Fibroblast of lung (primary cell): ENCODE data around the gene SUMO2.

Experiments
- EZH2 ChIP-seq: IDR thresholded peaks from 2 replicates; pipeline ENCODE4 v1.5.1; 2012; ENCODE audit warnings: low read length, control low read depth, mild to moderate bottlenecking; ENCODE audit errors: missing control alignments
- TF ChIP-seq, protein P1 (sequence below), 2 donors: IDR thresholded peaks in 1 of 2; conservative IDR thresholded peaks in 1 of 2; 1 replicate in 1 of 2; 2 replicates in 1 of 2; pipeline ENCODE4 v1.5.1; 2011 to 2012; ENCODE audit warnings: low read length in 2 of 2, control low read depth in 1 of 2, inconsistent platforms in 1 of 2, low read depth in 1 of 2, mild to moderate bottlenecking in 1 of 2

DNA sequence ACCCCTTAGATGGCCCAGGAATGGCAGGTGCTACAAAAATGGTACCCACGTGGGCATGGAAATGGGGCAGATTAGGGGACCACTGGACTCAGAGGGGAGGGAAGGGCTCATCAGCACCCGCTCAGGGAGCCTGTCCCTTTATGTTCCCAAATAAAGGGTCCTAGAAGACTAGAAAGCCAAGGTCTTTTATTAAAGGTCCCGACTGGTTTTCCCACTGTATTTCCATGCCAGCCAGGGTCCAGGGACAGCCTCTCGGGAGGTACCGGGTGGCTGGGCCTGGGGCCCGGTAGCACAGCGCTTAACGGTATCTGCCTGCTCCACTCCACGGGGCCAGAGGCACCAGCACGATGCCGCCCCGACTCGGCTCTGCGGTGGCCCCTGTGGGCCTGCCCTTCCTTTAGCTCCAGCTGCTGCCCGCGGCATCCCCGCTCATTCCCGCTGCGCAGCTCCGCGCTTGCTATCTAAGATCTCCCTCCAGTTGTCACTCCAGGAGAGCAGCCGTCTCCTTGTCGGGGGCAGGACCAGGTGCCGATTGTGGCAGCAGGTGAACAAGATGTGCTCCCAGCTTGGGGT lies 52.6 kb downstream of the SUMO2 start:
- TF ChIP-seq, protein P1, sequence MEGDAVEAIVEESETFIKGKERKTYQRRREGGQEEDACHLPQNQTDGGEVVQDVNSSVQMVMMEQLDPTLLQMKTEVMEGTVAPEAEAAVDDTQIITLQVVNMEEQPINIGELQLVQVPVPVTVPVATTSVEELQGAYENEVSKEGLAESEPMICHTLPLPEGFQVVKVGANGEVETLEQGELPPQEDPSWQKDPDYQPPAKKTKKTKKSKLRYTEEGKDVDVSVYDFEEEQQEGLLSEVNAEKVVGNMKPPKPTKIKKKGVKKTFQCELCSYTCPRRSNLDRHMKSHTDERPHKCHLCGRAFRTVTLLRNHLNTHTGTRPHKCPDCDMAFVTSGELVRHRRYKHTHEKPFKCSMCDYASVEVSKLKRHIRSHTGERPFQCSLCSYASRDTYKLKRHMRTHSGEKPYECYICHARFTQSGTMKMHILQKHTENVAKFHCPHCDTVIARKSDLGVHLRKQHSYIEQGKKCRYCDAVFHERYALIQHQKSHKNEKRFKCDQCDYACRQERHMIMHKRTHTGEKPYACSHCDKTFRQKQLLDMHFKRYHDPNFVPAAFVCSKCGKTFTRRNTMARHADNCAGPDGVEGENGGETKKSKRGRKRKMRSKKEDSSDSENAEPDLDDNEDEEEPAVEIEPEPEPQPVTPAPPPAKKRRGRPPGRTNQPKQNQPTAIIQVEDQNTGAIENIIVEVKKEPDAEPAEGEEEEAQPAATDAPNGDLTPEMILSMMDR (conservative IDR thresholded peaks at IDR 0.05 in 1 of 2, IDR thresholded peaks at IDR 0.05 in 1 of 2; ENCODE audit: low read depth in 1 of 2, low read length in 2 of 2): no peak
- no peak for TF ChIP-seq EZH2
